GM12892 (cell line): ENCODE results near the gene MSL3B.

Experiments
- POLR2A ChIP-seq: IDR thresholded peaks from 2 replicates; pipeline ENCODE4 v1.6.1; 2011; ENCODE audit warnings: low read depth, low read length, control low read depth
- POLR2AphosphoS5 ChIP-seq: IDR thresholded peaks from 2 replicates; pipeline ENCODE4 v1.6.1; 2011; ENCODE audit warnings: low read depth, low read length, control low read depth
- TAF1 ChIP-seq: IDR thresholded peaks from 2 replicates; pipeline ENCODE4 v1.6.1; 2011; ENCODE audit warnings: low read depth, mild to moderate bottlenecking, control low read depth, low read length, borderline replicate concordance

GRCh38 chr2:233816334-233816733 is 51.9 kb downstream of the MSL3B start:
- TF ChIP-seq TAF1: no peak
- TF ChIP-seq POLR2AphosphoS5: no peak
- no peak for TF ChIP-seq POLR2A
